ENCODE measurements around the gene SPTAN1. TPM values are rescaled to one million over a fixed set of nuclear protein-coding genes. Genes with fewer than 3 reads are reported as not detected.

Gene SPTAN1
- total and polyA plus RNA-seq, 9 donors = 120 to 301 (median 261) TPM

GRCh38 chr9:128526720-128527119, 25.7 kb upstream of the SPTAN1 start:
- Histone ChIP-seq H3K4me1 (ENCODE audit: insufficient read depth) (peaks cover 2% of the 10 kb centered on the region), H3K4me3 (no peak overlapping the region), H3K27ac (no peak overlapping the region), H3K9me3 (no peaks in the 10 kb centered on the region), H3K36me3 (no peaks in the 10 kb centered on the region), H3K27me3 (no peaks in the 10 kb centered on the region)
- intact Hi-C loops (cut with DNase I) = no loop called here
- TF ChIP-seq POLR2A (IDR thresholded peaks at IDR 0.05) = no peak
- no peak for TF ChIP-seq CTCF (IDR thresholded peaks at IDR 0.05)
- TF ChIP-seq EP300 (IDR thresholded peaks at IDR 0.05) = no peak
- 89 to 94% (median 92%) methylated on average over 2 of the region's 2 CpGs for WGBS, 3 donors
- DNase-seq = no peak

GRCh38 chr9:128528445-128529160, 23.8 kb upstream of the SPTAN1 start:
- Histone ChIP-seq H3K4me3 (no peak overlapping the region), H3K36me3 (no peaks in the 10 kb centered on the region), H3K4me1 (ENCODE audit: insufficient read depth) (peaks cover under 1% of the 10 kb centered on the region), H3K27me3 (no peaks in the 10 kb centered on the region), H3K27ac (no peak overlapping the region), H3K9me3 (no peaks in the 10 kb centered on the region)
- 79 to 90% (median 88%) methylated on average over 15 of the region's 15 CpGs for WGBS, 3 donors
- DNase-seq = no peak
- TF ChIP-seq POLR2A (IDR thresholded peaks at IDR 0.05) (no peak), CTCF (IDR thresholded peaks at IDR 0.05) (no peak), EP300 (IDR thresholded peaks at IDR 0.05) (no peak)
- intact Hi-C loops (cut with DNase I) = no loop called here

- Histone ChIP-seq H3K36me3 (no peaks in the 10 kb centered on the region), H3K27me3 (no peaks in the 10 kb centered on the region), H3K4me1 (ENCODE audit: insufficient read depth) (no peaks in the 10 kb centered on the region), H3K27ac (no peak overlapping the region), H3K4me3 (no peak overlapping the region), H3K9me3 (no peaks in the 10 kb centered on the region)
- WGBS, 3 donors = 79 to 86% (median 86%) methylated on average over 4 of the region's 4 CpGs
- no peak for DNase-seq
- intact Hi-C loops (cut with DNase I) = no loop called here
- no peak for TF ChIP-seq EP300 (IDR thresholded peaks at IDR 0.05)
- no peak for TF ChIP-seq POLR2A (IDR thresholded peaks at IDR 0.05)
- no peak for TF ChIP-seq CTCF (IDR thresholded peaks at IDR 0.05)
These were observed 23.2 kb upstream of the SPTAN1 start for GRCh38 chr9:128529191-128529590.

GRCh38 chr9:128532581-128532980, 19.8 kb upstream of the SPTAN1 start:
- Histone ChIP-seq H3K9me3 (no peaks in the 10 kb centered on the region), H3K27ac (no peak overlapping the region), H3K27me3 (no peaks in the 10 kb centered on the region), H3K4me1 (ENCODE audit: insufficient read depth) (no peaks in the 10 kb centered on the region), H3K4me3 (no peak overlapping the region), H3K36me3 (no peaks in the 10 kb centered on the region)
- DNase-seq = no peak
- intact Hi-C loops (cut with DNase I) = no loop called here
- WGBS, 3 donors = 89 to 92% (median 91%) methylated on average over 4 of the region's 4 CpGs
- TF ChIP-seq POLR2A (IDR thresholded peaks at IDR 0.05) (no peak), CTCF (IDR thresholded peaks at IDR 0.05) (no peak), EP300 (IDR thresholded peaks at IDR 0.05) (no peak)
